ENCODE data around the gene MGLL. TPM values are rescaled to one million over a fixed set of nuclear protein-coding genes. Genes with fewer than 3 reads are reported as not detected.

MGLL gene
- polyA plus RNA-seq, 3 donors = 21.7 to 137 (median 72.9) TPM

GRCh38 chr3:127840671-127841070 is 18.4 kb upstream of the MGLL start:
- WGBS, 3 donors = 72 to 86% (median 85%) methylated on average over 8 of the region's 8 CpGs

GRCh38 chr3:127839099-127839498 is 16.8 kb upstream of the MGLL start:
- 82 to 92% (median 92%) methylated on average over 5 of the region's 5 CpGs for WGBS, 3 donors
- no peak overlapping the region for H3K27ac ChIP-seq (ENCODE audit: low read depth, low read length)

More at GRCh38 chr3:127840671-127841070, 18.4 kb upstream of the MGLL start:
- no peak overlapping the region for H3K27ac ChIP-seq (ENCODE audit: low read depth, low read length)

DNA sequence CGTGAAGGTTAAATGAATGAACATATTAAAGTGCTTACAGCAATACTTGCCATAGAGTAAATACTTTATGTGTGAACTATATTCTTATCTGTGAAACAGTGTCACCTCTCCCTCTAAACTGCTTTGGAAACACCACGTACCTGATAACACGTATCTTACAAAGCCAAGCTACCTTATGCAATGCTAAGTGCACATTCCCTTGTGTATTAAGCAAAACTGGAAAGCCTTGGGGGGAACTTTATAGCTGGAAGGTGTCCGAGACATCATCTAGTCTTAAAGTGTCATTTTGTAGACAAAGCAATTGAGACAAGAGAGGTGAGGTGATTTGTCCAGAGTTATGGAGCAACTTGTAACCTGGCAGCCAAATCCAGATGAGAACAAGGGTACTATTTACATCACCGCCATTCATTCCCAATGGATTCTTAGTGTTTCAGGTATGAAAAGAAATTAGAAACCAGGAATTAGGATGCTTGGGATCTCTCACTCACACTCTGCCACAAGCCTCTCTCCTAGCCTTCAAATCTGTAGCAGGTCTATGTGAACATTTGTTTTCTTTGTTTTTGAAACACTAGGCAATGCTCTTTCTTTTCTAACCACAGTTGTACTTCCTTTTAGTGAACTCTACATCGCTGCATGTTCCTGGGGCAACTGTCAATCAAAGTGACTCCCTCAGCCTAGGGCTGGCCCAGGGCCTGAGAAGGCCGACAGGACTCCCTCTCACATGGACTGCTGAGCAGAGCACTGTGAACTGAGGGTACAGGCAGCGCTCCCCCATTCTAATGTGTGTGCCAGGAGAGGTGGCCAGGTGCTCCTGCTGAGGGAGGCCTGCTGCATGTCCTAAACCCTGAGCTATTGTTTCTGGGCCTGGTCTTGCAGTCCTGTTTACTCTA is 13.9 kb upstream of the MGLL start:
- H3K27ac ChIP-seq (ENCODE audit: low read depth, low read length) = no peak overlapping the region
- 78 to 84% (median 79%) methylated on average over 8 of the region's 8 CpGs for WGBS, 3 donors

- WGBS, 3 donors = 91 to 95% (median 93%) methylated on average over 4 of the region's 4 CpGs
- no peak overlapping the region for H3K27ac ChIP-seq (ENCODE audit: low read depth, low read length)
Measured at GRCh38 chr3:127834771-127835170, 12.5 kb upstream of the MGLL start.

DNA sequence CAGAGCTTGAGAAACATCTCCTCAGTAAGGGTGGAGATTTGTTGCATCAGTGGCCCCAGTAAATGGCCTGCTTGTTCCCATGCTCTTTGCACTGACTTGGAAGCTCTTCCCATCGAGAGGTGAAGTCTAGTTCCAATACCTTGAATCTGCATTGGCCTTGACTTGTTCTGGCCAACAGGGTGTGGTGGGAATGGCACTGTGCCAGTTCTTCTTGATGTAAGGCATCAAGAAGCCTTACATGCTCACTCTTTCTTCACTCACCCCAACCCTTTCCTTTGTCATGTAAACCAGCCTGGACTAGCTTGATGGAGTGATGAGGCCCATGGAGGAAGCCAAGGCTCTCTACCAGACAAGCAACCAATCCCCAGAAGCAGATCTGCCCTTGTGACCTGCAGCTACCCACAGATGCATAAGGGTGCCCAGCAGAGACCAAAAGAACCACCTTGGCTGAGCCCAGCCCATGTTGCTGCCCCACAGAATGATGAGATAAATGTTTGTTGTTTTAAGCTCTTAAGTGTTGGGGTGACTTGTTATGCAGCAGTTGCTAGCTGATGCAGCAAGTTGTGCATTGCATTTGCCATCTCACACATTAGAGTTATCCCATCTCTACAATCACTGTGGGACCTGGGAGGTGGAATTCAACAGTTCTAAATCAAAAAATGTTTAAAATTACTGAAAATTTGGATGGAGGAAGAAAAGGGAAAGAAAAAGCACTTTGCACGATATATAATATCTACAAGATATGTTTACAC is 11.1 kb upstream of the MGLL start:
- WGBS, 3 donors = 77 to 99% (median 93%) methylated on average over 2 of the region's 2 CpGs
- no peak overlapping the region for H3K27ac ChIP-seq (ENCODE audit: low read depth, low read length)

DNA sequence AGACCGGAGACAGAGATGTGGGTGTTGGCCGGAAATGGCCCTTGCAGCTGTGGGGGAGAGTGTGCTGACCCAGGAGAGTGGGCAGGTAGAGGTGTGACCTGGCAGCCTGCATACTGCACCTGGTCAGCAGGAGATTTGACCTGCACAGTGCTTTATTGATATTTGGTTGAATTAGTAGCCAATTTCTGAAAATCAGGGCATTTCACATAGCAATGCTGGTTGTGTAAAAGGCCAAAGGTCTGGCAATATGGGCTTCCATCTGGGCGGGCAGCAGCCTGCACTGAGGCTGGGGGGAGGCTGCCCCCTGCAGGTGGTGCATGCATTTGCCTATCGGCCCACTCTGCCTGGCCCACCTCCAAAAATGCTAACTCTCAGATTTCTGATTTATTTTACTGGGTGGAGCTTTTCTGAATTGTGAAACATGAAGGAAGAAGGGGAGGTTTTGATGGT is 9.4 kb upstream of the MGLL start:
- WGBS, 3 donors = 51 to 62% (median 52%) methylated on average over 4 of the region's 4 CpGs
- H3K27ac ChIP-seq (ENCODE audit: low read depth, low read length) = no peak overlapping the region

GRCh38 chr3:127829537-127829936 is 7.2 kb upstream of the MGLL start:
- no peak overlapping the region for H3K27ac ChIP-seq (ENCODE audit: low read depth, low read length)
- 0 to 90% (median 37%) methylated on average over 1 of the region's 1 CpG for whole genome bisulfite sequencing, 3 donors

DNA sequence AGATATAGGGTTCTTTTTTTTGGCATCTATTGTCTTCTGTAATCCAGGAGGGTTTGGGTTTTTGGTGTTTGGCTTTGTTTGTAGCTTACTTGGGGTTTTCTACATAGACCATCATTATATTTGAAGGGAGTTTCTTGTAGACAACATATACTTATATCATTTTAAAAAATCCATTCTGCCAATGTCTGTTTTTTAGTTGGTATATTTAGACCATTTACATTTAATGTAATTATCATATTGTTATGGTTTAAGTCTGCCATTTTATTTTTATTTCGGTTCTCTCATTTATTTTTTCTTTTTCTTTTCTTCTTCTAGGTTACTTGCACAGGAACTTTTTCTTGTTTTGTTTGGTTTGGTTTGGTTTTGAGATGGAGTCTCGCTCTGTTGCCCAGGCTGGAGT is 5.5 kb upstream of the MGLL start:
- H3K27ac ChIP-seq (ENCODE audit: low read depth, low read length) = no peak overlapping the region
- WGBS, 3 donors = 74 to 95% (median 91%) methylated on average over 2 of the region's 2 CpGs

- WGBS, 3 donors = 83 to 87% (median 85%) methylated on average over 3 of the region's 3 CpGs
- H3K27ac ChIP-seq (ENCODE audit: low read depth, low read length) = no peak overlapping the region
Measured at GRCh38 chr3:127825756-127826155, 3.4 kb upstream of the MGLL start.

DNA sequence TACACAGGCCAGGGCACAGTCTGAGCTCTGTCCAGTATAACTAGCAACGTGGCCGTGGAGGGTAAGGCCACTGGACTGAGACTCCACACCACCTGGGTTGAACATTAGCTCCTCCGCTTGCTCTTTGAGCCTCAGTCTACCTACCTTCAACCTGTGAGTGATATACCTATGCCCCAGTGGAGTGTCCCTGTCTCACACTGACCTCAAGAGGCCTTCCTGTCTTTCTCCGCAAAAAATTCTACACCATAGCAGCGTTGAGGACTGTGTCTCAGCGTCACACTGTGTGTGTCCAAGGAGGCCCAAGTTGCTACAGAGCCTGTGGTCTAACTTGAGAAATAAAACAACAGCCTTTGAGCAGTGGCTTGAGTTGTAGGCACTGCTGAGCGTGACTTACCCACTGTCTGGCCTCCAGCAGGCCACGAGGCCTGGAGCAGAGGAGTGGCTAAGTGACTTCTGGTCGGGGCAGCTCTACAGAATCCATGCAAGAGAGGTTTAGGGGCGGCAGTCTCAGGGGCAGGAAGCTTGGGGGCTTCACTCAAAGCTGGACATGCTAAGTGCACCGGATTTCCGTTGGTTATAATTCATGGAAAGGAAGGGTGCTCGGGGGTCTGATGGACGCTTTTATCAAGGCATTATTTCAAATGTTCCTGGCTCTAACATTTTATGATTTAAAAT is 2.0 kb upstream of the MGLL start:
- H3K27ac ChIP-seq (ENCODE audit: low read depth, low read length) = no peak overlapping the region

GRCh38 chr3:127823426-127823857 is 1.1 kb upstream of the MGLL start:
- WGBS, 3 donors = 11 to 46% (median 15%) methylated on average over 9 to 14 of the region's 14 CpGs
- H3K27ac ChIP-seq (ENCODE audit: low read depth, low read length) = no peak overlapping the region

More for the DNA sequence above, 2.0 kb upstream of the MGLL start:
- WGBS, 3 donors = 82 to 88% (median 88%) methylated on average over 14 of the region's 14 CpGs

GRCh38 chr3:127822682-127823425 is 539 bp upstream of the MGLL start:
- no peak overlapping the region for H3K27ac ChIP-seq (ENCODE audit: low read depth, low read length)
- WGBS, 3 donors = 0% methylated on average over 52 to 99 of the region's 99 CpGs

GRCh38 chr3:127821394-127821793 is 921 bp downstream of the MGLL start:
- 27 to 67% (median 34%) methylated on average over 8 of the region's 8 CpGs for WGBS, 3 donors
- no peak overlapping the region for H3K27ac ChIP-seq (ENCODE audit: low read depth, low read length)

GRCh38 chr3:127820826-127821313 is 1.4 kb downstream of the MGLL start:
- 36 to 39% (median 38%) methylated on average over 1 of the region's 1 CpG for WGBS, 3 donors
- no peak overlapping the region for H3K27ac ChIP-seq (ENCODE audit: low read depth, low read length)

DNA sequence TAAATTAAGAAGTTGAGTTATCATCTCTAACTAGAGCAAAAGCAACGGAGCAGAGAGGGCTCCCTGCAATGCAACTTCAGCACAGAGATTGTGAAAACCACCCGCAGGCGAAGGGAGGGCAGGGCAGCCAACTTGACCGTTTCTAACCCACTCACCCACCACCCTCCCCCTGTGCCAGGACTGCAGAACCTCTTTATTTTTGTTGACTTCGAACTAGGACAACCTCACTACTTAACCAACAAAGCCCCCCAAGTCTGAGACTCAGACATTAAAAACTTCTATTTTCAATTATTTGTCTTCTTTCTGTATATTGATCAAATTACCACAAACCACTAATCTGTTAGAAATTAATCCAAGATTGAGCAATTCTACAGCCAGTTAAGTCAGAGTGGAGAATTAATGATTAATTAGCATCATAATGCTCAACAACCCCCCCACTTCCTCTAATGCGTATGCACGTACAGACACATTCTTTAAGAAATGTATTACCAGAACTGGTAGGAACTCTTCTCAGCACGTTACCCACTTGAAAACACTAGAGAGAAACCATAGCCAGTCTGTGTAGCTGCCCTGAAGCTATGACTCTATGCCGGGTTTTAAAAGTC is 2.0 kb downstream of the MGLL start:
- WGBS, 3 donors = 27 to 30% (median 29%) methylated on average over 9 of the region's 9 CpGs
- no peak overlapping the region for H3K27ac ChIP-seq (ENCODE audit: low read depth, low read length)

- no peak overlapping the region for H3K27ac ChIP-seq (ENCODE audit: low read depth, low read length)
- WGBS, 3 donors = 73 to 89% (median 87%) methylated on average over 2 of the region's 2 CpGs
Measured at GRCh38 chr3:127819656-127820055, 2.7 kb downstream of the MGLL start.

DNA sequence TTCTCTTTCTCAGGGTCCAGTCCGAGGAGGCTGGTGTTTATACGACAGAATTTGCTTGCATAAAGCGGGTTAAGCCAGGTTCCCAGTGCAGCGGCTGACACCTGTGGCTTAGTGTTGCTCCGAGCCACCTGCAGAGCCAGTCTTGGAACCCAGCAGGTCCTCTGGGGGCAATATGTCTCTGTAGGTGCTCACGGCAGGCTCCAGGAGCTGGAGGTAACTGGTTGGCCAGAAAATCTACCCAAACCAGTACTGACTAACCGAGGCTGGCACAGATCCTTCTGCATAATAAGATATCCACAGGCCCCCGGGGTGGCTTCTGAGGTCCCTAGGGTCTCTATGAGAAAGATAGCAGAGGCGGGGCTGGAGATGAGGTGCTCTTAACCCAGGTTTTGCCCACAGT is 3.2 kb downstream of the MGLL start:
- H3K27ac ChIP-seq (ENCODE audit: low read depth, low read length) = no peak overlapping the region
- WGBS, 3 donors = 55 to 81% (median 76%) methylated on average over 9 of the region's 9 CpGs

DNA sequence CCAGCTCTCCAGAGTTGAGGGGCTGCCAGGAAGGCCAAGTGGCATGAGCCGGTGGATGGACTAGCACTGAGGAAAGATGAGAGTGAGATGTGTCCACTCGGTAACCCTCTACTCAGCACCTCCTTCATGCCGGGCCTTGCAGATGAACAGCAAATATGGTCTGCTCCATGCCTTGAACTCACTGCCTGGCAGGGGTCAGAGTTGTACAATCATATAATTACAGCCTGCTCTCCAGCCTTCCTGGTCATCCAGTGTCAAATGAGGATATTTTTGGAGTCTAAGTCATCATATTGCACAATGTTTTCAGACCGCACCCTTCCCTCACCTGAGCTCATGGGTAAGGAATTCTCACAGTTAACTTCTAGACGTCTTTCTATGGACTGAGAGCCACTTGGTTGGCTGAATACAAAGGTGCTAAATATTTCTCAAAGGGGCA is 4.9 kb downstream of the MGLL start:
- H3K27ac ChIP-seq (ENCODE audit: low read depth, low read length) = no peak overlapping the region
- WGBS, 3 donors = 45 to 70% (median 49%) methylated on average over 5 of the region's 5 CpGs

All from adipose tissue (tissue), 3 donors.